HL-60 (cell line): ENCODE data around the gene DDC.

Source experiments
- GABPA ChIP-seq: IDR thresholded peaks from 2 replicates; pipeline ENCODE4 v1.6.1; 2012; ENCODE audit warnings: low read depth
- POLR2AphosphoS5 ChIP-seq: IDR thresholded peaks from 2 replicates; pipeline ENCODE4 v1.6.1; 2012; ENCODE audit warnings: low read depth
- SPI1 ChIP-seq: IDR thresholded peaks from 2 replicates; pipeline ENCODE4 v1.6.1; 2012; ENCODE audit warnings: low read depth, mild to moderate bottlenecking, borderline replicate concordance
- TF ChIP-seq, protein P1 (sequence below): IDR thresholded peaks from one replicate; pipeline ENCODE4 v1.5.1; 2011; ENCODE audit warnings: low read length, control low read depth, inconsistent platforms; ENCODE audit not compliant: insufficient read depth
- TF ChIP-seq, protein P2 (sequence below): IDR thresholded peaks from 2 replicates; pipeline ENCODE4 v1.6.1; 2012; ENCODE audit warnings: low read depth; ENCODE audit not compliant: insufficient replicate concordance

DNA sequence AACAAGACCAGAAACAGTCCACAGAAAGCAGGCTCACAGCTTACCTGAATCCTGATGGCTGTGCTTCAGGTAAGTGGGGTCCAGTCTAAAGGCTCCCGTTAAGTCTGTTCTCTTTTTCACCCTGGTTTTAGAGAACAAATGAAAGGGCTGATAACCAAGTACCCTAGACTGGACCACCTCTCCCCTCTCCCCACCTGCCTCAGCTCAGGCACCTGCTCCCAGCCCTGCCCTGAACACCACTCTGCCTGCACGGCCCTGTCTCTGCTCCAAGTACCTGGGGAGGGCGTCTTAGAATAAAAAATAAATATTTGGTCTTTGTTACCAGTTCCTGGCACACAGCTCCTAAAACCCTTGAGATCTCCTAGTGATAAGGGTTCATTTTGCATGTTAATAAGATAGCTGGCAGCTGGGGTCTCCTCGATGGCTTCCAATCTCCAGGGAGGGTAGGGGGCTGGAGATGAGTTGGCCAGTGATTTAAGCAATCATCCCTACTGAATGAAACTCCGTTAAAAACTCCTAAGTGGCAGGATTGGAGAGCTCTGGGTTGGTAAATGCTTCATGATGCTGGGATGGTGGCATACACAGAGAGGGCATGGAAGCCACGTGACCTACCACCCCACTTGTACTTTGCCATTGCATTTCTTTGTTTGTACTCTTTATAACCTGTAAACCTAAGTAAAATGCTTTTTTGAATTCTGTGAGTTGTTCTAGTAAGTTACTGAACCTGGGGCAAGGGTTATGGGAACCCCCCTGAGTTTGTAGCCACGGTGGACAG lies 85.3 kb downstream of the DDC start:
- TF ChIP-seq, protein P1, sequence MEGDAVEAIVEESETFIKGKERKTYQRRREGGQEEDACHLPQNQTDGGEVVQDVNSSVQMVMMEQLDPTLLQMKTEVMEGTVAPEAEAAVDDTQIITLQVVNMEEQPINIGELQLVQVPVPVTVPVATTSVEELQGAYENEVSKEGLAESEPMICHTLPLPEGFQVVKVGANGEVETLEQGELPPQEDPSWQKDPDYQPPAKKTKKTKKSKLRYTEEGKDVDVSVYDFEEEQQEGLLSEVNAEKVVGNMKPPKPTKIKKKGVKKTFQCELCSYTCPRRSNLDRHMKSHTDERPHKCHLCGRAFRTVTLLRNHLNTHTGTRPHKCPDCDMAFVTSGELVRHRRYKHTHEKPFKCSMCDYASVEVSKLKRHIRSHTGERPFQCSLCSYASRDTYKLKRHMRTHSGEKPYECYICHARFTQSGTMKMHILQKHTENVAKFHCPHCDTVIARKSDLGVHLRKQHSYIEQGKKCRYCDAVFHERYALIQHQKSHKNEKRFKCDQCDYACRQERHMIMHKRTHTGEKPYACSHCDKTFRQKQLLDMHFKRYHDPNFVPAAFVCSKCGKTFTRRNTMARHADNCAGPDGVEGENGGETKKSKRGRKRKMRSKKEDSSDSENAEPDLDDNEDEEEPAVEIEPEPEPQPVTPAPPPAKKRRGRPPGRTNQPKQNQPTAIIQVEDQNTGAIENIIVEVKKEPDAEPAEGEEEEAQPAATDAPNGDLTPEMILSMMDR = no peak
- TF ChIP-seq POLR2AphosphoS5 (no peak), SPI1 (no peak), GABPA (no peak)
- TF ChIP-seq, protein P2, sequence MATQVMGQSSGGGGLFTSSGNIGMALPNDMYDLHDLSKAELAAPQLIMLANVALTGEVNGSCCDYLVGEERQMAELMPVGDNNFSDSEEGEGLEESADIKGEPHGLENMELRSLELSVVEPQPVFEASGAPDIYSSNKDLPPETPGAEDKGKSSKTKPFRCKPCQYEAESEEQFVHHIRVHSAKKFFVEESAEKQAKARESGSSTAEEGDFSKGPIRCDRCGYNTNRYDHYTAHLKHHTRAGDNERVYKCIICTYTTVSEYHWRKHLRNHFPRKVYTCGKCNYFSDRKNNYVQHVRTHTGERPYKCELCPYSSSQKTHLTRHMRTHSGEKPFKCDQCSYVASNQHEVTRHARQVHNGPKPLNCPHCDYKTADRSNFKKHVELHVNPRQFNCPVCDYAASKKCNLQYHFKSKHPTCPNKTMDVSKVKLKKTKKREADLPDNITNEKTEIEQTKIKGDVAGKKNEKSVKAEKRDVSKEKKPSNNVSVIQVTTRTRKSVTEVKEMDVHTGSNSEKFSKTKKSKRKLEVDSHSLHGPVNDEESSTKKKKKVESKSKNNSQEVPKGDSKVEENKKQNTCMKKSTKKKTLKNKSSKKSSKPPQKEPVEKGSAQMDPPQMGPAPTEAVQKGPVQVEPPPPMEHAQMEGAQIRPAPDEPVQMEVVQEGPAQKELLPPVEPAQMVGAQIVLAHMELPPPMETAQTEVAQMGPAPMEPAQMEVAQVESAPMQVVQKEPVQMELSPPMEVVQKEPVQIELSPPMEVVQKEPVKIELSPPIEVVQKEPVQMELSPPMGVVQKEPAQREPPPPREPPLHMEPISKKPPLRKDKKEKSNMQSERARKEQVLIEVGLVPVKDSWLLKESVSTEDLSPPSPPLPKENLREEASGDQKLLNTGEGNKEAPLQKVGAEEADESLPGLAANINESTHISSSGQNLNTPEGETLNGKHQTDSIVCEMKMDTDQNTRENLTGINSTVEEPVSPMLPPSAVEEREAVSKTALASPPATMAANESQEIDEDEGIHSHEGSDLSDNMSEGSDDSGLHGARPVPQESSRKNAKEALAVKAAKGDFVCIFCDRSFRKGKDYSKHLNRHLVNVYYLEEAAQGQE = no peak
